A673 (cell line): ENCODE measurements around the gene MAGEB10. TPM values are rescaled to one million over a fixed set of nuclear protein-coding genes. Genes with fewer than 3 reads are reported as not detected.

Experiments
- BruUV-seq: library from RNA; stranded (reverse); fragments of 400-500 nt; replicated peaks from 2 replicates; lab custom pipeline; 2021; lab: Mats Ljungman, UMichigan
- CTCF ChIA-PET: fragments of 300-600 bp; sonication (Branson Sonifier 250); formaldehyde crosslinking; loops from one replicate; lab custom pipeline; 2022; ENCODE audit warnings: antibody characterized with exemption; lab: Charles Lee
- POLR2A ChIA-PET: fragments of 300-600 bp; sonication (Branson Sonifier 250); formaldehyde crosslinking; loops from one replicate; lab custom pipeline; 2022; ENCODE audit warnings: antibody characterized with exemption; ENCODE audit not compliant: low non-redundant PET; lab: Charles Lee
- DNase-seq: peaks from one replicate; pipeline ENCODE4 v3.0.0-alpha.2; 2015; ENCODE audit warnings: low spot score
- H3K27ac ChIP-seq: fragments of 200-600 bp; sonication (generic); 2 replicates; pipeline ENCODE4 v1.5.1; 2016; ENCODE audit warnings: mixed run types, low read depth, mild to moderate bottlenecking, mixed read lengths, antibody characterized with exemption, low read length; ENCODE audit not compliant: poor library complexity, severe bottlenecking
- H3K27me3 ChIP-seq: fragments of 200-600 bp; sonication (generic); replicated peaks from 2 replicates; pipeline ENCODE4 v1.6.1; 2017; ENCODE audit warnings: mixed run types, low read depth, mild to moderate bottlenecking, mixed read lengths, antibody characterized with exemption, low read length; ENCODE audit not compliant: insufficient read depth, poor library complexity
- H3K36me3 ChIP-seq: fragments of 200-600 bp; sonication (generic); 2 replicates; pipeline ENCODE4 v1.6.1; 2016; ENCODE audit warnings: mixed run types, mild to moderate bottlenecking, mixed read lengths, antibody characterized with exemption, low read length; ENCODE audit not compliant: insufficient read depth, poor library complexity, severe bottlenecking
- H3K4me1 ChIP-seq: fragments of 200-600 bp; sonication (generic); 2 replicates; pipeline ENCODE4 v1.6.1; 2017; ENCODE audit warnings: mixed run types, mild to moderate bottlenecking, mixed read lengths, antibody characterized with exemption, low read length; ENCODE audit not compliant: insufficient read depth, poor library complexity, severe bottlenecking
- H3K4me3 ChIP-seq: fragments of 200-600 bp; sonication (generic); 2 replicates; pipeline ENCODE4 v1.5.1; 2016; ENCODE audit warnings: low read depth, mixed run types, mild to moderate bottlenecking, mixed read lengths, low read length; ENCODE audit not compliant: poor library complexity, severe bottlenecking
- H3K9me3 ChIP-seq: fragments of 200-600 bp; sonication (generic); 2 replicates; pipeline ENCODE4 v1.6.1; 2016; ENCODE audit warnings: mixed run types, low read depth, mild to moderate bottlenecking, mixed read lengths, antibody characterized with exemption, low read length; ENCODE audit not compliant: poor library complexity, severe bottlenecking
- CTCF ChIP-seq: fragments of 300-800, 200-600 bp; sonication (generic); conservative IDR thresholded peaks from 2 replicates; pipeline ENCODE4 v1.5.1; 2017; ENCODE audit warnings: low read depth, mild to moderate bottlenecking, antibody characterized with exemption, low read length, moderate library complexity, mixed read lengths
- EZH2 ChIP-seq: fragments of 200-600 bp; sonication (generic); IDR thresholded peaks from 2 replicates; pipeline ENCODE4 v1.6.1; 2017; ENCODE audit warnings: borderline replicate concordance, low read depth, mild to moderate bottlenecking, mixed read lengths, antibody characterized with exemption, low read length; ENCODE audit not compliant: poor library complexity, severe bottlenecking
- intact Hi-C: fragments of 100-400 bp; cut with micrococcal nuclease; formaldehyde crosslinking; loops from one replicate; pipeline ENCODE4 v1.10.0; 2022; ENCODE audit not compliant: unreplicated experiment
- total RNA-seq: library from RNA; stranded (reverse); gene quantifications from 2 replicates; pipeline ENCODE4 v1.2.3, GENCODE V29; 2021

Gene MAGEB10
- total RNA-seq, 1 experiment from 2014 or later = not detected

GRCh38 chrX:27775984-27776383 is 31.8 kb upstream of the MAGEB10 start:
- no peaks in the 10 kb centered on the region for H3K36me3 ChIP-seq
- no peaks in the 10 kb centered on the region for H3K9me3 ChIP-seq
- no peak overlapping the region for H3K4me3 ChIP-seq
- H3K4me1 ChIP-seq = no peaks in the 10 kb centered on the region
- CTCF ChIA-PET = no interaction called here
- DNase-seq = no peak
- intact Hi-C loops = no loop called here
- POLR2A ChIA-PET = no interaction called here
- H3K27me3 ChIP-seq = no peaks in the 10 kb centered on the region
- no peak overlapping the region for H3K27ac ChIP-seq
- BruUV-seq = no TSS peak
- TF ChIP-seq CTCF (no peak), EZH2 (no peak)

GRCh38 chrX:27796640-27797257 is 11.0 kb upstream of the MAGEB10 start:
- H3K4me1 ChIP-seq = no peaks in the 10 kb centered on the region
- H3K27ac ChIP-seq = no peak overlapping the region
- ChIA-PET CTCF (no interaction called here), POLR2A (no interaction called here)
- no peak for DNase-seq
- BruUV-seq = no TSS peak
- H3K9me3 ChIP-seq = no peaks in the 10 kb centered on the region
- H3K4me3 ChIP-seq = no peak overlapping the region
- H3K27me3 ChIP-seq = no peaks in the 10 kb centered on the region
- intact Hi-C loops = no loop called here
- no peaks in the 10 kb centered on the region for H3K36me3 ChIP-seq
- TF ChIP-seq CTCF (no peak), EZH2 (no peak)

- H3K4me1 ChIP-seq = no peaks in the 10 kb centered on the region
- no peaks in the 10 kb centered on the region for H3K36me3 ChIP-seq
- BruUV-seq = no TSS peak
- H3K4me3 ChIP-seq = no peak overlapping the region
- H3K27me3 ChIP-seq = no peaks in the 10 kb centered on the region
- POLR2A ChIA-PET = no interaction called here
- H3K9me3 ChIP-seq = no peaks in the 10 kb centered on the region
- no peak overlapping the region for H3K27ac ChIP-seq
- no peak for TF ChIP-seq EZH2
- TF ChIP-seq CTCF = no peak
- no peak for DNase-seq
- intact Hi-C loops = no loop called here
- CTCF ChIA-PET = no interaction called here
These were observed 10.2 kb upstream of the MAGEB10 start for GRCh38 chrX:27797575-27797974.
